Cortex of kidney (tissue), 1 donor: ENCODE measurements around the gene DBH.
"Not testable (repeated sequence)": the region's sequence is repeated elsewhere in the genome, so short reads cannot be mapped to it uniquely, and the experiment has no call there.

Experiments used
- DNase-seq: peaks from one replicate; lab custom pipeline; 2025; lab: John Stamatoyannopoulos, UW

Gene DBH

GRCh38 chr9:133626008-133626407, 10.2 kb upstream of the DBH start:
- not testable (repeated sequence) for DNase-seq

GRCh38 chr9:133627341-133627740, 8.8 kb upstream of the DBH start:
- no peak for DNase-seq

DNA sequence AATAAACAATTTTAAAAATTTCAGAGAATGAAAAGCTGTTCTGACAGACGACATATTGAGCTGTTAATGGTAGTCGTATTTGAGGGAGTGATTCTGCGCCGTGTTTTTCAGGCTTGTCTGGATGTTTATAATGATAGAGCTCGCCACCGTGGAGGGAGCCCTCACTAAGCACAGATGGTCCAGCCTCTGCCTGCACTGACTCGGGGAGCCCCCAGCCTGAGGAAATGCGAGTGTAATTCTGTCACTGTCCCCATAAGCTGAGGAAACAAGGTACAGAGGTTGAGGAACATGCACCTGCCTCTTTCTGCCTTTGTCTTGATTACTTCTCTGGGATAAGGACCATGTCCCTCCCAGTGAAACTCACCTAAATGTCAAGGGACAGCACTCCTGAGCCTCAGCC, 7.4 kb upstream of the DBH start:
- no peak for DNase-seq

- no peak for DNase-seq
Measured at GRCh38 chr9:133629221-133630110, 6.7 kb upstream of the DBH start.

DNA sequence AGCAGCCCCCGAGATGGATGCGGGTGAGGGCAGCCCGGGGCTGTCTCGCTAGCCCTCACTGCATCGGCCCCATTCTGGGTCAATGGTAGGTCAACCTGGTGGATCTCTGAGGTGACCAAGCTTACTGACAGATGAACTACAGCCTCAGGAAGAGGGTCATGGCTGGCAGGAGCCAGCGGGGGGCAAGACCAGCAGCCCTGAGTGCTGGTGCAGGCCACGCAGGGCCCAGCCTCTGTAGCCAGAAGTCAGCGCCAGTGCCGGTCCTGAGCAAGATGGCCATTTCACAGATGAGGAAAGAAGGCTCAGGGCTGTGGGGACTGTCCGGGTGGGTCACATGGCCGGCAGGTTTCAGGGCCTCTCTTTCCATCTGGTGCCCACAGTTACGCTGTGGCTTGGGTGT, 5.1 kb upstream of the DBH start:
- no peak for DNase-seq

DNA sequence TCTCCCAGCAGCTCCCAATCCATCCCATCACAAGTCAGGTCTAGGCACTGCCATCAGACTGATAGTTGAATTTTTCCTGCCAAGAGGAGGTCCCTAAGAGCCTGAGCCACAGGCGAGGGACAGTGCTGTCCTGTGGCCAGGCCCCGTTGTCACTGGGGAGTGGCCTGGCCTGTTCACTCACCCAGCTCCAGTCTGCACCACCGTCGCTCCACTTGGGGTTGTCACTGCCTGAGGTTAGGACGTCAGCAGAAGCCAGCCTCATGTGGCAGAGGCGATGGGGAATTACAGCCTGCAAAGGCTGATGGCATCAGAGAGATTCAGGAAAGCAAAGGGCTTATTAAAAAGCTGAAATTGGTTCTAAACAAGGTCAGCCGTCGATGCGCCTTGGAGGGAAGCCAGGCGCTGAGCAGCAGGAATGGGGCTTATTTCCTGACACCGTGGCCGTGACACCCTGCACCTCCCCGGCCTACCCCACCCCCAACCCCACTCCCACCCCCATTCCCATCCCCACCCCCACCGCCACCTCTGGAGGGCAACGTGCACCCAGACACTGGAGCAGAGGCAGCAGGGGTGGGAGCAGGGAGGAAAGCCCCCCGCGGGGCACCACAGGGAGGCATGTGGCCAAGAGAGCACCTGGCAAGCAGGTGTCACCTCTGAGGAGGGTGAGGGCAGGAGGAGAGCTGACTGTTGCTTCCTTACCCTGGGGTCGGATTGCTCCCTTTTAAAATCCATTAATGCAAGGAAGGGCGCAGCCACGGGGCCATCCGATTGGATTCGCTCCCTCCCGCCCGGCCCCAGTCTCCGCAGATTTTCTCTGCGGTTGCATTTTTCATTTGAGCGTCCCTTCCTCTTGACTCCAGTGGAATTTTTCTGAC, 3.1 kb upstream of the DBH start:
- no peak for DNase-seq

DNA sequence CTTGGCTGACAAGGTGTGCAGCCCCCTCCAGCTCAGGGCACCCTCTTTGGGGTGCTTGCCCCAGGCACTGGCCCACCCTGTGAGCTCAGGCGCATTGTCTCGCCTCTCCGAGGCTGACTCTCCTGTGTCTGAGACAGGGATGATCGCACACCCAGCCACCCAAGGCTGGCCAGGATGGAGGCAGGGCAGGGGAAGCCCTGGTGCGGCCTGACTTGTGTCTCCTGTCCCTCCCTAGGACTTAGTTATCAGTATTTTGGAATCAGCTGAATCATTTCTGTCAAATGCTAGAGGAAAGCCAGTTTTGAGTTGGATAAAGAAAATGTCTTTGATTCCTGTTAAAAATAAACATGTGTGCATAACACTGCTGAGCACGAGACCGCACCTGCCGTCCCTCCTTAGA, 2.5 kb upstream of the DBH start:
- no peak for DNase-seq

DNA sequence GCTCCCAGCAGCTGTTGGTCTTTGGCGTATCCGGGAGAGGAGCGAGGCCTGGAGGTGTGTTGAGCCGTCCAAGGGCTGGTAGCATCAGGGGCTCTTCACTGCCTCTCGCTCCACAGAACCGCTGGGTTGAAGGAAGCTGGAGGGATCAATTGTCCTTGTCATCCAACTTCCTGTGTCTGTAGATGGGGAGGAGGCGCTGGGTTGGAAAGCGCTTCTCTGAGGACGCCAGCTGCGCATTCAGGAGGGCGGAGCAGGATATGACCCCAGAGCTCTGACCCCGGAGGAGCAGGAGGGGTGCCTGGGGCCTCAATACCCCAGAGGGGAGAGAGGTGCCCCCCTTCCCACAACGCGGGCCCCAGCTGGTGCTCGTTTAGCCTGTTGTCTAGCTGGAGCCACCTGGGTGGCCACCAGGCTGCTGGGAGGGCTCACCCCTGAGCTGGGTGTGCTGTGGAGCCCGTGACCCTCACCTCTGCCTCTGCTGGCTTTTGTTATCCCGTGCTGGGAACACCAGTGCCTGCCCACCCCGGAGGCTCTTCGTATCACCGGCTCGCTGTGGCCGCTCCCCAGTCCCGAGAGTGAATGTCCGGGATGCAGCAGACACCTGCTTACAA, 2.0 kb upstream of the DBH start:
- no peak for DNase-seq

GRCh38 chr9:133635098-133635497, 1.1 kb upstream of the DBH start:
- DNase-seq: no peak

GRCh38 chr9:133636902-133637301, 739 bp downstream of the DBH start:
- no peak for DNase-seq

GRCh38 chr9:133637451-133638055, 1.4 kb downstream of the DBH start:
- DNase-seq: no peak

GRCh38 chr9:133638076-133638475, 1.9 kb downstream of the DBH start:
- no peak for DNase-seq

DNA sequence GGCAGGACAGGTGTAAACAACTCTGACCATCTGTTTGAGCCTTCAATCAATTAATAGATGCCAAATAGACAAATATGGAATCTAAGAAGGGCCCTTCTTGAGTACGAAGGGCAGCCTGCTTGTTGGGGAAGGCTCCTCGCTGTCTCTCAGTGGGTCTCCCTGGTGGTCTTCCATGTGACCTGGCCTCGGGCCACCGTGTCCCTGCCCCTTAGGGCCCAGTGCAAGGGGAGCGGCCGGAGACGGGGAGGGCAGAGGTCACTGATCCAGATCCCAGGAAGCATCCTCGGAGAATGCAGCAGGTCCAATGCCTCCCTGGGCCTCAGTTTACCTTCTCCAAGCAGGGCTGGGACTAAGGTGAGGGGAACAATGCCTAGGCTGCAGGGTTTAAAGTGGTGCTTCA, 2.5 kb downstream of the DBH start:
- no peak for DNase-seq

DNA sequence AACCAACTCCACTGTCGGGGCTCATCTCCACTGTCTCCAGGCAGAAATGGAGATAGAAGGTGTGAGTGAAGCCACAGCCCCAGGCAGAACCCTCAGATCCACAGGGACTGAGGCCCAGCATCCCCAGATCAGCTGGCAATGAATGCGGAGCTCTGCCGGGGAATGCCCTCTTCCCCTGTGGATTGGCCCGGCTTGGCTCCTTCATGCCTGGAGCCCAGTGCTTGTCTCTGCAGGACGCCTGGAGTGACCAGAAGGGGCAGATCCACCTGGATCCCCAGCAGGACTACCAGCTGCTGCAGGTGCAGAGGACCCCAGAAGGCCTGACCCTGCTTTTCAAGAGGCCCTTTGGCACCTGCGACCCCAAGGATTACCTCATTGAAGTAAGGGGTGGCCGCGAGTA, 3.5 kb downstream of the DBH start:
- DNase-seq: no peak

- DNase-seq: no peak
Measured at GRCh38 chr9:133640160-133640559, 4.0 kb downstream of the DBH start.

GRCh38 chr9:133640580-133641395, 4.6 kb downstream of the DBH start:
- no peak for DNase-seq

DNA sequence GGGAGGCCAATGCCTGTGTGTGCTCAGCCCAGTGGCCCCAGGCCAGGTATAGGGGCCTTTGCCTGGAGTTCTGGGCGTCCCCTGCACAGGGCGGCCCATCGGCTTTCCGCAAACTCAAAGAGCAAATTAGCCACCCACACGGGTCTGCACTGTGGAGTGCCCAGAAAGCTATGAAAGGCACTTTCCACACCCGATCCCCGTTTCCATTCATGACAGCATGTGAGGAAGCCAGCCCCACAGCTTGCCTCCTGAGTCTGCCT, 5.2 kb downstream of the DBH start:
- no peak for DNase-seq

- DNase-seq: no peak
Measured at GRCh38 chr9:133641861-133642595, 5.9 kb downstream of the DBH start.

GRCh38 chr9:133642708-133643361, 6.7 kb downstream of the DBH start:
- no peak for DNase-seq

- no peak for DNase-seq
Measured at GRCh38 chr9:133643362-133643755, 7.2 kb downstream of the DBH start.
